Endothelial cell (in vitro differentiated cells): ENCODE results near the gene PCDHA6. TPM values are rescaled to one million over a fixed set of nuclear protein-coding genes. Genes with fewer than 3 reads are reported as not detected.

Experiments used
- DNase-seq: peaks from one replicate; pipeline ENCODE4 v3.0.0; 2021; ENCODE audit warnings: low spot score
- H3K27ac Mint-ChIP-seq: one replicate; pipeline ENCODE4 v1.8.0; 2021; ENCODE audit warnings: mixed read lengths, inconsistent platforms; ENCODE audit not compliant: unreplicated experiment
- H3K27me3 Mint-ChIP-seq: one replicate; pipeline ENCODE4 v1.8.0; 2021; ENCODE audit warnings: mild to moderate bottlenecking, moderate library complexity, mixed read lengths, inconsistent platforms; ENCODE audit not compliant: unreplicated experiment
- H3K36me3 Mint-ChIP-seq: one replicate; pipeline ENCODE4 v1.8.0; 2021; ENCODE audit warnings: mild to moderate bottlenecking, low read depth, mixed read lengths, inconsistent platforms; ENCODE audit not compliant: unreplicated experiment
- H3K4me1 Mint-ChIP-seq: one replicate; pipeline ENCODE4 v1.8.0; 2021; ENCODE audit warnings: mild to moderate bottlenecking, mixed read lengths, inconsistent platforms; ENCODE audit not compliant: unreplicated experiment
- H3K4me3 Mint-ChIP-seq: one replicate; pipeline ENCODE4 v1.8.0; 2021; ENCODE audit warnings: mild to moderate bottlenecking, mixed read lengths, inconsistent platforms; ENCODE audit not compliant: unreplicated experiment
- H3K9me3 Mint-ChIP-seq: one replicate; pipeline ENCODE4 v1.8.0; 2021; ENCODE audit warnings: mixed read lengths, inconsistent platforms; ENCODE audit not compliant: unreplicated experiment
- total RNA-seq: library from RNA; stranded (reverse); fragmentation: NEBNext Ultra II Directional; extraction: Animal tissue kit (Norgen Biotek cat#: 25700); gene quantifications from one replicate; pipeline ENCODE4 v1.2.1, GENCODE V29; 2021; ENCODE audit not compliant: unreplicated experiment
- TF ChIP-seq, protein P1 (sequence below): fragments of 200-600 bp; sonication (generic); IDR thresholded peaks from one replicate; pipeline ENCODE4 v1.5.0; 2021; ENCODE audit warnings: antibody characterized with exemption; ENCODE audit not compliant: unreplicated experiment

The PCDHA6 gene
- total RNA-seq, 1 donor from 2014 or later: 2.3 TPM

DNA sequence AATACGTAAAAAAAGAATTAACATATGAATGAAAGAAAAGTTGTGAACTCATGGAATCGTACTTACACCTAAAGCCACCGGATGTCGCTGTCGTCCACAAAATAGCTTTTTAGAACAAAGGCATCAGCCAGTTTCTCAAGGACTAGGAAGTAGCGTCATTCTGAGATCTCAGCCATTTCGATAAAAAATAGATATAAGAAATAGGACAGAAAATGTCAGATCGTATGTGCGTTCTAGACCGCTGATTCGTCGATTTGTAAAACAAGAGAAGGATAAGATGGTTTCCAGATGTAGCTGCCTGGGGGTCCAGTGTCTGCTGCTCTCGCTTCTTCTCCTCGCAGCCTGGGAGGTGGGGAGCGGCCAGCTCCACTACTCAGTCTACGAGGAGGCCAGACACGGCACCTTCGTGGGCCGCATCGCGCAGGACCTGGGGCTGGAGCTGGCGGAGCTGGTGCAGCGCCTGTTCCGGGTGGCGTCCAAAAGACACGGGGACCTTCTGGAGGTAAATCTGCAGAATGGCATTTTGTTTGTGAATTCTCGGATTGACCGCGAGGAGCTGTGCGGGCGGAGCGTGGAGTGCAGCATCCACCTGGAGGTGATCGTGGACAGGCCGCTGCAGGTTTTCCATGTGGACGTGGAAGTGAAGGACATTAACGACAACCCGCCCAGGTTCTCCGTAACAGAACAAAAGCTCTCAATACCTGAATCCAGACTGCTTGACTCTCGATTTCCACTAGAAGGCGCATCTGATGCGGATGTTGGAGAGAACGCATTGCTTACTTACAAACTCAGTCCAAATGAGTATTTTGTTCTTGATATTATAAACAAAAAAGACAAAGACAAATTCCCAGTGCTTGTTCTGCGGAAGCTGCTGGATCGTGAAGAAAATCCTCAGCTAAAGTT lies 28.3 kb downstream of the PCDHA6 start, which contains the start of gene PCDHA10:
TSS of gene PCDHA10 (plus strand) at position 126 of the 903 bp plus-strand sequence. CDS start at position 278, 152 bp downstream.
- peaks cover 2% of the 10 kb centered on the region for H3K27me3 Mint-ChIP-seq
- H3K4me3 Mint-ChIP-seq: peak within 1 kb of the TSS; percentile 89
- peaks cover 19% of the 10 kb centered on the region for H3K36me3 Mint-ChIP-seq
- peaks cover 10% of the 10 kb centered on the region for H3K4me1 Mint-ChIP-seq
- no peaks in the 10 kb centered on the region for H3K9me3 Mint-ChIP-seq
- TF ChIP-seq, protein P1, sequence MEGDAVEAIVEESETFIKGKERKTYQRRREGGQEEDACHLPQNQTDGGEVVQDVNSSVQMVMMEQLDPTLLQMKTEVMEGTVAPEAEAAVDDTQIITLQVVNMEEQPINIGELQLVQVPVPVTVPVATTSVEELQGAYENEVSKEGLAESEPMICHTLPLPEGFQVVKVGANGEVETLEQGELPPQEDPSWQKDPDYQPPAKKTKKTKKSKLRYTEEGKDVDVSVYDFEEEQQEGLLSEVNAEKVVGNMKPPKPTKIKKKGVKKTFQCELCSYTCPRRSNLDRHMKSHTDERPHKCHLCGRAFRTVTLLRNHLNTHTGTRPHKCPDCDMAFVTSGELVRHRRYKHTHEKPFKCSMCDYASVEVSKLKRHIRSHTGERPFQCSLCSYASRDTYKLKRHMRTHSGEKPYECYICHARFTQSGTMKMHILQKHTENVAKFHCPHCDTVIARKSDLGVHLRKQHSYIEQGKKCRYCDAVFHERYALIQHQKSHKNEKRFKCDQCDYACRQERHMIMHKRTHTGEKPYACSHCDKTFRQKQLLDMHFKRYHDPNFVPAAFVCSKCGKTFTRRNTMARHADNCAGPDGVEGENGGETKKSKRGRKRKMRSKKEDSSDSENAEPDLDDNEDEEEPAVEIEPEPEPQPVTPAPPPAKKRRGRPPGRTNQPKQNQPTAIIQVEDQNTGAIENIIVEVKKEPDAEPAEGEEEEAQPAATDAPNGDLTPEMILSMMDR: peak; percentile 55
- H3K27ac Mint-ChIP-seq: peak within 1 kb of the TSS; percentile 84
- DNase-seq: no peak

DNA sequence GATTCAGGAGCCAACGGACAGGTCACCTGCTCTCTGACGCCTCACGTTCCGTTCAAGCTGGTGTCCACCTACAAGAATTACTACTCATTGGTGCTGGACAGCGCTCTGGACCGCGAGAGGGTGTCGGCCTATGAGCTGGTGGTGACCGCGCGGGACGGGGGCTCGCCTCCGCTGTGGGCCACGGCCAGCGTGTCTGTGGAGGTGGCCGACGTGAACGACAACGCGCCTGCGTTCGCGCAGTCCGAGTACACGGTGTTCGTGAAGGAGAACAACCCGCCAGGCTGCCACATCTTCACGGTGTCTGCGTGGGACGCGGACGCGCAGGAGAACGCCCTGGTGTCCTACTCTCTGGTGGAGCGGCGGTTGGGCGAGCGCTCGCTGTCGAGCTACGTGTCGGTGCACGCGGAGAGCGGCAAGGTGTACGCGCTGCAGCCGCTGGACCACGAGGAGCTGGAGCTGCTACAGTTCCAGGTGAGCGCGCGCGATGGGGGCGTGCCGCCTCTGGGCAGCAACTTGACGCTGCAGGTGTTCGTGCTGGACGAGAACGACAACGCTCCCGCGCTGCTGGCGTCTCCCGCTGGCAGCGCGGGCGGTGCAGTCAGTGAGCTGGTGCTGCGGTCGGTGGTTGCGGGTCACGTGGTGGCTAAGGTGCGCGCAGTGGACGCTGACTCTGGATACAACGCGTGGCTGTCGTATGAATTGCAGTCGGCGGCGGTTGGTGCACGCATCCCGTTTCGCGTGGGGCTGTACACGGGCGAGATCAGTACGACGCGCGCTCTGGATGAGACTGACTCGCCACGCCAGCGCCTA lies 29.6 kb downstream of the PCDHA6 start:
- no peak for DNase-seq
- H3K27me3 Mint-ChIP-seq: peaks cover 6% of the 10 kb centered on the region
- H3K9me3 Mint-ChIP-seq: no peaks in the 10 kb centered on the region
- H3K36me3 Mint-ChIP-seq: peaks cover 30% of the 10 kb centered on the region
- TF ChIP-seq, protein P1: no peak
- H3K4me1 Mint-ChIP-seq: peaks cover 10% of the 10 kb centered on the region
- H3K4me3 Mint-ChIP-seq: no peak overlapping the region
- no peak overlapping the region for H3K27ac Mint-ChIP-seq

DNA sequence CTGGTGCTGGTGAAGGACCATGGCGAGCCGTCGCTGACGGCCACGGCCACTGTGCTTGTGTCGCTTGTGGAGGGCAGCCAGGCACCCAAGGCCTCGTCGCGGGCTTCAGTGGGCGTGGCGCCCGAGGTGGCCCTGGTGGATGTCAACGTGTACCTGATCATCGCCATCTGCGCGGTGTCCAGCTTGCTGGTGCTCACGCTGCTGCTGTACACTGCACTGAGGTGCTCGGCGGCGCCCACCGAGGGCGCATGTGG lies 30.2 kb downstream of the PCDHA6 start:
- Mint-ChIP-seq H3K27ac (no peak overlapping the region), H3K9me3 (no peaks in the 10 kb centered on the region), H3K27me3 (peaks cover 6% of the 10 kb centered on the region), H3K36me3 (peaks cover 35% of the 10 kb centered on the region), H3K4me3 (no peak overlapping the region), H3K4me1 (peaks cover 10% of the 10 kb centered on the region)
- TF ChIP-seq, protein P1: no peak
- DNase-seq: no peak

DNA sequence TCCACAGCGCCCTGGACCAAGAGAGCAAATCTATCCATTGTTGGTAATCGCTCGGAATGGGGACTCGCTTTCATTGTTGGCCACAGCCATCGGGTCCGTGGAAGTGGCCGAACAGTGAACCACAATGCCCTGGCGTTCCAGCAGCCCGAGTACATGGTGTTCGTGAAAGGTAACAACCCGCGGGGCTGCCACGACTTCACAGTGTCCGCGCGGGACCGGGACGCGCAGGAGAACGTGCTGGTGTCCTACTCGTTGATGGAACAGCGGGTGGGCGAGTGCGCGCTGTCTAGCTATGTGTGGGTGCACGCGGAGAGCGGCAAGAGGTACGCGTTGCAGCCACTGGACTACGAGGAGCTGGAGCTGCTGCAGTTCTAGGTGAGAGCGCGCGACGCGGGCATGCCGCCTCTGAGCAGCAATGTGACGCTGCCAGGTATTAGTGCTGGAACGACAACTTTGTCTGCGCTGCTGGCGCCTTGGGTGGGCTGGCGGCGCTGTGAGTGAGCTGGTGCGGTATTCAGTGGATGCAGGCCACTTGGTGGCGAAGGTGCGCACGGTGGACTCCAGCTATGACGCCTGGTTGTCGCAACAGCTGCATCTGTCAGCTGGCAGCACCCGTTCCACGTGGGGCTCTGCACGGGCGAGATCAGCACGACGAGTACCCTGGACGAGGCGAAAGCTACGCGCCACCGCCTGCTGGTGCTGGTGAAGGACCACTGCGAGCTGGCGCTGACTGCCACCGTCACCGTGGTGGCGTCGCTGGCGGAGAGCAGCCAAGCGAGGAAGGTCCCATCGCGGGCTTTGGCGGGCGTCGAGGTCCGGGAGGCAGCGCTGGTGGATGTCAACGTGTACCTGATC lies 34.9 kb downstream of the PCDHA6 start:
- H3K27me3 Mint-ChIP-seq: peaks cover 4% of the 10 kb centered on the region
- H3K36me3 Mint-ChIP-seq: peaks cover 30% of the 10 kb centered on the region
- H3K4me1 Mint-ChIP-seq: no peaks in the 10 kb centered on the region
- TF ChIP-seq, protein P1: no peak
- no peak overlapping the region for H3K27ac Mint-ChIP-seq
- H3K4me3 Mint-ChIP-seq: no peak overlapping the region
- H3K9me3 Mint-ChIP-seq: no peaks in the 10 kb centered on the region
- DNase-seq: no peak
